CD4-positive, alpha-beta memory T cell (primary cell): ENCODE results near the gene TMEM128. TPM values are rescaled to one million over a fixed set of nuclear protein-coding genes. Genes with fewer than 3 reads are reported as not detected.
"Not testable (repeated sequence)": the region's sequence is repeated elsewhere in the genome, so short reads cannot be mapped to it uniquely, and the experiment has no call there.

Experiments
- CTCF ChIA-PET: fragments of 350-600 bp; sonication (Branson Sonifier 250); formaldehyde crosslinking; loops from one replicate; lab custom pipeline; 2021; ENCODE audit warnings: inconsistent platforms; ENCODE audit not compliant: partially characterized antibody; lab: Charles Lee
- POLR2A ChIA-PET: fragments of 350-600 bp; sonication (Branson Sonifier 250); formaldehyde crosslinking; loops from one replicate; lab custom pipeline; 2021; ENCODE audit not compliant: partially characterized antibody; lab: Charles Lee
- DNase-seq, 5 donors: peaks; one replicate each; pipeline versions ENCODE4 v3.0.0 to v3.0.0-alpha.2; 2020 to 2022; ENCODE audit warnings: mixed read lengths in 1 of 5
- H3K27ac ChIP-seq: one replicate; pipeline ENCODE4 v1.7.0; 2013; ENCODE audit warnings: low read depth, low read length
- H3K27me3 ChIP-seq: 2 replicates; pipeline ENCODE4 v1.7.0; 2013; ENCODE audit warnings: mild to moderate bottlenecking, low read length, moderate library complexity; ENCODE audit not compliant: insufficient read depth
- H3K36me3 ChIP-seq: 2 replicates; pipeline ENCODE4 v1.7.0; 2013; ENCODE audit warnings: mild to moderate bottlenecking, low read length, moderate library complexity; ENCODE audit not compliant: insufficient read depth
- H3K4me1 ChIP-seq: 2 replicates; pipeline ENCODE4 v1.7.0; 2013; ENCODE audit warnings: mild to moderate bottlenecking, low read length, moderate library complexity; ENCODE audit not compliant: insufficient read depth
- H3K4me3 ChIP-seq, 2 donors: one replicate each; pipeline ENCODE4 v1.7.0; 2013; ENCODE audit warnings: low read length in 2 of 2, mild to moderate bottlenecking in 1 of 2
- H3K9me3 ChIP-seq, 2 donors: one replicate each; pipeline ENCODE4 v1.7.0; 2013; ENCODE audit warnings: low read length in 2 of 2, control low read depth in 1 of 2; ENCODE audit not compliant: control insufficient read depth in 1 of 2
- H3K27ac Mint-ChIP-seq, 7 donors: one replicate each; pipeline ENCODE4 v1.8.0; 2020 to 2021; ENCODE audit warnings: mixed read lengths in 7 of 7, mild to moderate bottlenecking in 6 of 7, inconsistent platforms in 3 of 7, moderate library complexity in 3 of 7
- H3K27me3 Mint-ChIP-seq, 2 donors: one replicate each; pipeline ENCODE4 v1.8.0; 2020 to 2021; ENCODE audit warnings: mixed read lengths in 2 of 2
- H3K36me3 Mint-ChIP-seq, 2 donors: one replicate each; pipeline ENCODE4 v1.8.0; 2020 to 2021; ENCODE audit warnings: mixed read lengths in 2 of 2, inconsistent platforms in 1 of 2, mild to moderate bottlenecking in 1 of 2
- H3K4me1 Mint-ChIP-seq, 4 donors: one replicate each; pipeline ENCODE4 v1.8.0; 2020 to 2021; ENCODE audit warnings: mixed read lengths in 4 of 4, mild to moderate bottlenecking in 1 of 4
- H3K4me3 Mint-ChIP-seq, 8 donors: one replicate each; pipeline ENCODE4 v1.8.0; 2020 to 2021; ENCODE audit warnings: mixed read lengths in 8 of 8, mild to moderate bottlenecking in 7 of 8, moderate library complexity in 6 of 8, inconsistent platforms in 3 of 8
- H3K9me3 Mint-ChIP-seq, 8 donors: one replicate each; pipeline ENCODE4 v1.8.0; 2020 to 2021; ENCODE audit warnings: mixed read lengths in 8 of 8, mild to moderate bottlenecking in 5 of 8, inconsistent platforms in 3 of 8, moderate library complexity in 1 of 8
- intact Hi-C: fragments of 100-400 bp; cut with micrococcal nuclease; formaldehyde crosslinking; loops from one replicate; pipeline ENCODE4 v1.15.1; 2023
- polyA plus RNA-seq, 2 donors: library from polyadenylated mRNA; unstranded; fragments of 300-500 nt; fragmentation: Illumina TruSeq; gene quantifications; one replicate each; pipeline ENCODE4 v1.2.3, GENCODE V29; 2021
- total RNA-seq, 2 experiments: library from RNA; stranded (reverse); gene quantifications; one replicate each; pipeline ENCODE4 v1.2.3, GENCODE V29; 2021

Gene TMEM128
- total and polyA plus RNA-seq, 4 experiments from 2014 or later = 20.0 to 51.5 (median 30.4) TPM

- no peaks in the 10 kb centered on the region for H3K36me3 ChIP-seq
- Mint-ChIP-seq H3K27ac (no peak overlapping the region), H3K4me3 (no peak overlapping the region), H3K4me1 (no peaks in the 10 kb centered on the region), H3K36me3 (no peaks in the 10 kb centered on the region), H3K27me3 (peaks cover 14 to 46% of the 10 kb centered on the region in 2 donors), H3K9me3 (peaks cover 0 to 12% (median 3%) of the 10 kb centered on the region in 8 donors)
- no peak overlapping the region for H3K4me3 ChIP-seq
- H3K27ac ChIP-seq = no peak overlapping the region
- DNase-seq = no peak
- intact Hi-C loops = no loop called here
- no peaks in the 10 kb centered on the region for H3K27me3 ChIP-seq
- ChIA-PET POLR2A (no interaction called here), CTCF (interaction anchor here (0.6 kb wide), 1 partner anchor 850 kb away, joined by 3 read pairs; no protein-coding TSS in a partner anchor)
- no peaks in the 10 kb centered on the region for H3K4me1 ChIP-seq
- no peaks in the 10 kb centered on the region for H3K9me3 ChIP-seq
Observed at GRCh38 chr4:4206204-4206603, 41.8 kb downstream of the TMEM128 start.

GRCh38 chr4:4204401-4204745, 43.6 kb downstream of the TMEM128 start:
- no peak overlapping the region for H3K27ac Mint-ChIP-seq
- Histone ChIP-seq H3K4me3 (no peak overlapping the region), H3K9me3 (no peaks in the 10 kb centered on the region), H3K27me3 (no peaks in the 10 kb centered on the region), H3K36me3 (no peaks in the 10 kb centered on the region), H3K27ac (no peak overlapping the region), H3K4me1 (no peaks in the 10 kb centered on the region)
- no peaks in the 10 kb centered on the region for H3K4me1 Mint-ChIP-seq
- H3K9me3 Mint-ChIP-seq = peaks cover 0 to 12% (median 3%) of the 10 kb centered on the region in 8 donors
- intact Hi-C loops = no loop called here
- DNase-seq = no peak
- ChIA-PET POLR2A (no interaction called here), CTCF (no interaction called here)
- H3K27me3 Mint-ChIP-seq = peaks cover 7 to 34% of the 10 kb centered on the region in 2 donors
- no peak overlapping the region for H3K4me3 Mint-ChIP-seq
- H3K36me3 Mint-ChIP-seq = no peaks in the 10 kb centered on the region

- Mint-ChIP-seq H3K9me3 (peaks cover 0 to 12% (median 3%) of the 10 kb centered on the region in 8 donors), H3K4me3 (peak overlapping the region in 1 of 8 donors; percentile 15), H3K36me3 (no peaks in the 10 kb centered on the region), H3K4me1 (no peaks in the 10 kb centered on the region), H3K27me3 (peaks cover 7 to 32% of the 10 kb centered on the region in 2 donors), H3K27ac (no peak overlapping the region)
- Histone ChIP-seq H3K27ac (no peak overlapping the region), H3K4me1 (no peaks in the 10 kb centered on the region), H3K36me3 (no peaks in the 10 kb centered on the region), H3K9me3 (no peaks in the 10 kb centered on the region), H3K27me3 (no peaks in the 10 kb centered on the region), H3K4me3 (no peak overlapping the region)
- intact Hi-C loops = no loop called here
- ChIA-PET CTCF (interaction anchor here (1.2 kb wide), 1 partner anchor 9 kb away, joined by 3 read pairs; no protein-coding TSS in a partner anchor), POLR2A (no interaction called here)
- DNase-seq = no peak
Observed at GRCh38 chr4:4203688-4204400, 44.2 kb downstream of the TMEM128 start.

GRCh38 chr4:4202510-4202909, 45.5 kb downstream of the TMEM128 start:
- Mint-ChIP-seq H3K9me3 (peaks cover 0 to 12% (median 3%) of the 10 kb centered on the region in 8 donors), H3K27ac (no peak overlapping the region), H3K27me3 (peaks cover 5 to 33% of the 10 kb centered on the region in 2 donors), H3K4me3 (no peak overlapping the region), H3K36me3 (no peaks in the 10 kb centered on the region), H3K4me1 (no peaks in the 10 kb centered on the region)
- H3K36me3 ChIP-seq = no peaks in the 10 kb centered on the region
- POLR2A ChIA-PET = no interaction called here
- H3K4me3 ChIP-seq = no peak overlapping the region
- intact Hi-C loops = no loop called here
- H3K27me3 ChIP-seq = no peaks in the 10 kb centered on the region
- no peaks in the 10 kb centered on the region for H3K9me3 ChIP-seq
- no peaks in the 10 kb centered on the region for H3K4me1 ChIP-seq
- CTCF ChIA-PET = no interaction called here
- H3K27ac ChIP-seq = no peak overlapping the region
- no peak for DNase-seq

- H3K27ac ChIP-seq = no peak overlapping the region
- CTCF ChIA-PET = no interaction called here
- no peaks in the 10 kb centered on the region for H3K4me1 Mint-ChIP-seq
- H3K36me3 ChIP-seq = no peaks in the 10 kb centered on the region
- POLR2A ChIA-PET = no interaction called here
- no peaks in the 10 kb centered on the region for H3K4me1 ChIP-seq
- DNase-seq = no peak
- H3K4me3 Mint-ChIP-seq = no peak overlapping the region
- intact Hi-C loops = no loop called here
- peaks cover 0 to 6% (median 2%) of the 10 kb centered on the region in 8 donors for H3K9me3 Mint-ChIP-seq
- no peaks in the 10 kb centered on the region for H3K36me3 Mint-ChIP-seq
- H3K9me3 ChIP-seq = no peaks in the 10 kb centered on the region
- no peaks in the 10 kb centered on the region for H3K27me3 ChIP-seq
- peaks cover 9 to 31% of the 10 kb centered on the region in 2 donors for H3K27me3 Mint-ChIP-seq
- H3K4me3 ChIP-seq = no peak overlapping the region
- no peak overlapping the region for H3K27ac Mint-ChIP-seq
Observed at GRCh38 chr4:4200624-4201023, 47.4 kb downstream of the TMEM128 start.

- DNase-seq = no peak
Observed at GRCh38 chr4:4195354-4195753, 52.7 kb downstream of the TMEM128 start.

GRCh38 chr4:4188557-4188956, 59.5 kb downstream of the TMEM128 start:
- H3K4me1 ChIP-seq, H3K4me3 Mint-ChIP-seq, H3K9me3 Mint-ChIP-seq, H3K9me3 ChIP-seq, DNase-seq, intact Hi-C loops, POLR2A ChIA-PET, H3K27ac ChIP-seq, H3K4me3 ChIP-seq, H3K27ac Mint-ChIP-seq, H3K36me3 ChIP-seq, H3K4me1 Mint-ChIP-seq, H3K27me3 ChIP-seq, CTCF ChIA-PET, H3K36me3 Mint-ChIP-seq: not testable (repeated sequence)
- H3K27me3 Mint-ChIP-seq = peaks cover 22 to 25% of the 10 kb centered on the region in 2 donors

More at GRCh38 chr4:4195354-4195753, 52.7 kb downstream of the TMEM128 start:
- Mint-ChIP-seq H3K4me3 (no peak overlapping the region), H3K27ac (peak overlapping the region in 1 of 7 donors; percentile 55), H3K4me1 (peaks cover 0 to 4% (median 0%) of the 10 kb centered on the region in 4 donors), H3K36me3 (no peaks in the 10 kb centered on the region), H3K9me3 (peaks cover 0 to 8% (median 1%) of the 10 kb centered on the region in 8 donors), H3K27me3 (peaks cover 16 to 22% of the 10 kb centered on the region in 2 donors)
- Histone ChIP-seq H3K27me3 (no peaks in the 10 kb centered on the region), H3K36me3 (no peaks in the 10 kb centered on the region), H3K4me1 (no peaks in the 10 kb centered on the region), H3K4me3 (no peak overlapping the region), H3K9me3 (no peaks in the 10 kb centered on the region), H3K27ac (no peak overlapping the region)
- CTCF ChIA-PET = no interaction called here
- intact Hi-C loops = no loop called here
- POLR2A ChIA-PET = no interaction called here
